ENCODE measurements around the gene MANBA.

- TF ChIP-seq CEBPB (IDR thresholded peaks at IDR 0.05; ENCODE audit: borderline replicate concordance, low read depth, low read length) (no peak), MAFK (conservative IDR thresholded peaks at IDR 0.05 in 1 of 2, IDR thresholded peaks at IDR 0.05 in 1 of 2; ENCODE audit: low read length in 2 of 2) (no peak), ZNF331 (CRISPR knock-in tag; IDR thresholded peaks at IDR 0.05) (no peak), ZNF138 (CRISPR knock-in tag; IDR thresholded peaks at IDR 0.05; ENCODE audit: low read depth) (no peak), FIP1L1 (IDR thresholded peaks at IDR 0.05; ENCODE audit: borderline replicate concordance, insufficient read depth, low read depth, low read length) (no peak), CTCF (CRISPR knock-in tag; IDR thresholded peaks at IDR 0.05) (no peak), KDM5A (IDR thresholded peaks at IDR 0.05; ENCODE audit: borderline replicate concordance, low read length) (no peak), RFXANK (CRISPR knock-in tag; IDR thresholded peaks at IDR 0.05) (no peak), ZNF10 (CRISPR knock-in tag; IDR thresholded peaks at IDR 0.05; ENCODE audit: borderline replicate concordance, low read depth) (no peak), HMGA1 (CRISPR knock-in tag; conservative IDR thresholded peaks at IDR 0.05) (no peak), ZNF34 (CRISPR knock-in tag; IDR thresholded peaks at IDR 0.05; ENCODE audit: borderline replicate concordance) (no peak)
- TF ChIP-seq, protein P1, sequence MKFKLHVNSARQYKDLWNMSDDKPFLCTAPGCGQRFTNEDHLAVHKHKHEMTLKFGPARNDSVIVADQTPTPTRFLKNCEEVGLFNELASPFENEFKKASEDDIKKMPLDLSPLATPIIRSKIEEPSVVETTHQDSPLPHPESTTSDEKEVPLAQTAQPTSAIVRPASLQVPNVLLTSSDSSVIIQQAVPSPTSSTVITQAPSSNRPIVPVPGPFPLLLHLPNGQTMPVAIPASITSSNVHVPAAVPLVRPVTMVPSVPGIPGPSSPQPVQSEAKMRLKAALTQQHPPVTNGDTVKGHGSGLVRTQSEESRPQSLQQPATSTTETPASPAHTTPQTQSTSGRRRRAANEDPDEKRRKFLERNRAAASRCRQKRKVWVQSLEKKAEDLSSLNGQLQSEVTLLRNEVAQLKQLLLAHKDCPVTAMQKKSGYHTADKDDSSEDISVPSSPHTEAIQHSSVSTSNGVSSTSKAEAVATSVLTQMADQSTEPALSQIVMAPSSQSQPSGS (CRISPR knock-in tag; IDR thresholded peaks at IDR 0.05) = no peak
Observed at GRCh38 chr4:102787096-102787881, 26.5 kb upstream of the MANBA start.
